Stimulated activated CD8-positive, alpha-beta memory T cell treated with anti-CD3 and anti-CD28 coated beads, Interleukin-4, amount 100 ng/mL, for 4 hours (primary cell): Measurements from ENCODE around the gene NSMCE4A.
"Not testable (repeated sequence)": the region's sequence is repeated elsewhere in the genome, so short reads cannot be mapped to it uniquely, and the experiment has no call there.

ENCODE experiments used
- DNase-seq, 2 donors: peaks; one replicate each; pipeline ENCODE4 v3.0.0-alpha.2; 2020; ENCODE audit warnings: low read depth in 2 of 2, low spot score in 1 of 2

Gene NSMCE4A

DNA sequence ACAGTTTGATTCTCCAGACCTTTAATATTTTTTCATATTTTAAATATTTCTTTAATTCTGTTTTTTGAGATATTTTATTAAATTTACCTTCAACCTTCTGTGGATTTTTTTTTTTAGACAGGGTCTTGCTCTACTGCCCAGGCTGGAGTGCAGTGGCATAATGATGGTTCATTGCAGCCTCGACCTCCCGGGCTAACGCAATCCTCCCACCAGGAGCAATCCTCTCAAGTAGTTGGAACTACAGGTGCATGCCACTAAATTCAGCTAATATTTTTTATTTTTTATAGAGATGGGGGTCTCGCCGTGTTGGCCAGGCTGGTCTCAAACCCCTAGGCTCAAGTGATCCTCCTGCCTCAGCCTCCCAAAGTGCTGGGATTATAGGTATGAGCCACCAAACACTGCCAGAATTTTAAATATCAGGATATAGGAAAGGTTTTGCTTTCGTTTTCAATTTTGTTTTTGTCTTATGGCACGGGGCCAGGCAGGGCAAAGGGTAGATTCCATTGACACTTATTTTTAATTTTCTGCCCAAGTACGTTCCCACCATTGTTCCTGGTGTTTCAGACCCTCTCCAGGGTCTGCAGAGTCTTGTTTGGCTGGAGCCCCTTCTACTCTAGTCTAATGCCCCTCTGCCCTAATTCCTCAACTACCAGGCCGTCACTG lies 15.1 kb upstream of the NSMCE4A start:
- DNase-seq = no peak

DNA sequence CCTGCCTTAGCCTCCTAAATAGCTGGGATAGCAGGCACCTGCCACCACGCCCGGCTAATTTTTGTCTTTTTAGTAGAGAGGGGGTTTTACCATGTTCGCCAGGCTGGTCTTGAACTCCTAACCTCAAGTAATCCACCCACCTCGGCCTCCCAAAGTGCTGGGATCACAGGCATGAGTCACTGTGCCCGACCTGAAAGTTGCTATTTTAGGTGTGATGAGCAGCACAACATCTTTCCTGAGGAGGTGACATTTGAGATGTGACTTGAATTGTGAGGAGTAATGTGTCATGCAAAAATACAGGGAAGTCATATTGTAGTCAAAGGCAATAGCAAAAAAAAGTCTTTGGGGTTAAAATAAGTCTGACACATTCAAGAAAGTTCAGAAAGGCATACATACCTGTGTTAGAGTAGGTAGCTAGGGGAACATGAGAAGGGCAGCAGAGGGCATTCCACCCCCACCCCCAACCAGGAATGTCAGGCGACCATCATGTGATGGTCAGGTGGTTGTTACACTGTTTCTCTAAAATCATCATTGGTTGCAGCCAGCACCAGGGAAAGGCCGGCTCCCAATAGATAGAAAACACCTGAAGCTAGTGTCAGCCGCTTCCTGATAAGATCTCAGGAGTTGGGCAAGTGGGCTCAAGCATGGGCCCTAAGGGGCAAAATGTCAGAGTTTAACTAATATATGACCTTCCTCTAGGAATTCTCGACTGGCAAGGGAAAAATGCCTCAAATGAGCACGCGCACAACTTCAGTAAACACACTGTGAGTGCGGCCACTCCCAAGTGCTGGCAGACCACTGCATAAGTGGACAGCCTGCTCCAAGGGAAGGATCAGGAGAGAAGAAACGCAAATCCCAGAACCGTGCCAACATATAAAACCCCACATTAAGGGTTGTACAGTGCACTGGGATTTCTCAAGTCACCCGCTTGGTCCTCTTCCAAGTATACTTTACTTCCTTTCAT lies 13.6 kb upstream of the NSMCE4A start, which contains the start of gene TACC2:
TSS of gene TACC2 (plus strand) at position 803 of the 964 bp plus-strand sequence. CDS start 32,819 bp downstream, outside the sequence.
- DNase-seq = no peak

DNA sequence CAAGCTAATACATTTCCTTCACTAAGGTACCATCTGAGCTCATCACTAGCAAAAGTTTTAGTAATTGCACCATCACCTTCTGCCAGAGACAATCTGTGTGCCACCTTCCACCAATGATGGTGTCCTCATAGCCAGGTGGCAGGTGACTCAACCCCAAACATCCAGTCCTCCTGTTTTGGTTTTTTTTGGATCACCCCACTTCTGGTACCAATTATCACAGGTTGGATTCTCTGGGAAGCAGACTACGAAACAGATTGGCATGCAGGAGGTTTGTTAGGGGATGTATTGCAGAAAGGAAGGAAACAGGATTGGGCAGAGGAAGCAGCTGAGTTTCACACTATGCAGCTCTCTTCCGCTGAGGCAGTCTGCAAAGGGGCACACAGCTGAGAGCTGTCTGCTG lies 9.4 kb upstream of the NSMCE4A start:
- DNase-seq = no peak

DNA sequence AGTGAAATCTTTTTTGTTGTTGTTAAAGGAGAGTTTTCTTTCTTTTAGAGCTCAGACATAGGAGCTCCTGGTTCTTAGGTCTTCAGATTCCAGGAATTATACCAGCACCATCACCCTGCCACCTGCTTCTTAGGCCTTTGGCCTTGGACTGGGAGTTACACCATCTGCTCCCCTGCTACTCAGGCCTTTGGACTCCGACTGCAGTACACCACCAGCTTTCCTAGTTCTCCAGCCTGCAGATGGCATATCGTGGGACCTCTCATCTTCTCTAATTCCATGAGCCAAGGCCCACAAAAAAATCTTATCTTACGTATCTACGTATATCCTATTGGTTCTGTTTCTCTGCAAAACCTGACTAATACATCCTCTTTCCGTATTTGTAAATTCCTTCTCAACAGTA lies 8.8 kb upstream of the NSMCE4A start:
- DNase-seq = no peak

DNA sequence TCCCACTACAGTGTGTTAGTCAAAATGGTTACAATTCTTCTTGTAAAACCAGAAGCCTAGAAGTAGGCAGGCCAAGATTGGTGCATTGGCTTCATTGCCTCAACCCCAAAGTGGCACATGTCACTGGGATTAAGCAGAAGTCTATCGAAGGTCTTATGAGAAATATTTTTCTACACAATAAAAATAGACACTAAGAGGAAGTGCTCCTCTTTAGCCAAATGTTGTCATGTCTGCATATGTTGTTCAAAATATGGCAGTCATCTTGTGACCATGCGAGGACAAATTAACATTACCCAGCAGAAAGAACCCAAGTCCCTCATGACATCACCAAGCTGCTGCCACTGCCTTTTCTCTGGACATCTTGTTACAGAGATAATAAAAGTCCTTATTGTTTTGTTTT lies 6.3 kb upstream of the NSMCE4A start:
- DNase-seq = no peak

DNA sequence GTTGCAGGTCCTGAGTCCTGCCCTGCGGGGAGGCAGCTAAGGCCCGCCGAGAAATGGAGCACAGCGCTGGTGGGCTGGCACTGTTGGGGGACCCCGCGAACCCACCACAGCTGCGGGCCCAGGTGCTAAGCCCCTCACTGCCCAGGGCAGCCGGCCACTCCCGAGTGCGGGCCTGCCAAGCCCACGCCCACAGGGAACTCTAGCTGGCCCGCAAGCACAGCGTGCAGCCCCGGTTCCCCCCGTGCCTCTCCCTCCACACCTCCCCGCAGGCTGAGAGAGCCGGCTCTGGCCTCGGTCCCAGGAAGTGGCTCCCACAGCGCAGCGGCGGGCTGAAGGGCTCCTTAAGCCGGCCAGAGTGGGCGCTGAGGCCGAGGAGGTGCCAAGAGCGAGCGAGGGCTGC lies 3.5 kb upstream of the NSMCE4A start:
- no peak for DNase-seq

DNA sequence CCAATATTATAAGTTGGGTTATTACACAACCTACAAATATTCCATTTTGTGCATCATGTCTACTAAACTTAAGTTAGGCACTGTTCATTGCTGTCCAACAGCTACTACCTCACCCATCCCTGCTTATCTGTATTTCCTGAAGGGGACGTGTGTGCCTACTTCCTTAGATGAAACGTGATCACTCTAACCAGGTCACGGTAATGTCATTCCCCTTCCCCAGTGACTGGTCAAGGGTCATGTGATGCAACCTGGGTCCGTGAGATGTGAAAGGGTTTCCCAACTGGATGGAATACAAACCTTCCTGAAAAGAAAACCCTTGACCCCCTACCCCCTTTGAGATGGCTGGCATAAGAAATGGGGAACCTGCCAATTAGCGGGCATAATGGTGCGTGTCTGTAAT lies 1.6 kb upstream of the NSMCE4A start:
- DNase-seq = no peak

DNA sequence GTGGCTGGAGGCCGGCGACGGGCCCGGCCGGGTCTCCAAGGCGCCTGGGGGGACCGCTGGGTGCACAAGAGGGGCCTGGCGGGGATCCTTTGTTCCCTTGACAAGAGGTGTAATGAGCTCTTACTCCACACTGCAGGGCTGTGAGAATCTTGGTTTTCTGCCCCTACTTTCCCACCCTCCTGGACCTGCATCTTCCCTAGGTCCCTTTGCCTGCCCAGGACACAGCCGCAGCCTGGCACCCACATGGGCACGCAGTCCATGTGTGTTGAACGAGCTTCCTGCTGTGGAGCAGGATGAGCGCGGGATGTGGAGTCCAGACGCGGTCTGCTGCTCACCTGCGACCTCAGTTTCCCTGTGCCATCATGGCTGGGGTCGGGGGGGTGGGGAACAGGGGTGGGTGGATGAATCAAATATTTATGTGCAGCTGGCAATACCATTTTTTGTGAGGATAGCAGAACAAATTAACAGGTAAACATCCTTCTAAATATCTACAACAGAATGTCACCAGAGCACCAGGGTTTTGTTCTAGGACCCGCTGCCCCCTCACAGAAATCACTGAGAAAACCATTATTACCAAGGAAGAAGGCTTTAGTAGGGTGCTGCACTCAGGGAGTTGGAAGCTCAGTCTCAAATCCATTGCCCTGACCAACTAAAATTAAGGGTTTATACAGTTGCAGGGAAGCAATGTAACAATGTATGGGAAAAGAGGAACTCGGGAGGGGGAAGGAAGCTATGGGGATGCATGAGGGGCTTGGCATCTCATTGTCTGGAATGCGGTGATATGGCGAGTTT lies 474 bp upstream of the NSMCE4A start:
- DNase-seq = no peak

DNA sequence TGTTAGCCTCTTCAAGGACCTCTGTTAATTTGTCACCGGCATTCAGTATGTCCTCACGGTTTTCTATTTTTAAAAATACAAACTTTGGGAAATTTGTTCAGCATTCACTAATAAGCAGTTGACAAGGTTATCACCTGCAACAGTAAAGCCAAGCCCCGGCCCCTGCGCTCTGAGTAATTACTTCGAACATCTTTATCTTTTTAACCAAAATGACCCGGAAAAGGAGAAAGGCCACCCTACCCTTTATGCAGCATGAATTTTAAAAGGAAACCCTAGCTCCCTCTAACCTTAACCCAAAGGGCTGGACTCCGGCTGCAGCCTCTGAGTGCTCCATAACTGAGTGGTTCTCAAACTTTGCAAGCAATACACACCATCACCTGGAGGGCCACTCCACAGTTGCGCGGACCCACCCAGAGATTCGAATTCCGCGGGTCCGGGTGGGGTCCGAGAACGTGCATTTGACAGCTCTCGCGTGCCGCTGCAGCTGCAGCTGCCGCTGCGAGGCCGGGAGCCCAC lies 940 bp downstream of the NSMCE4A start:
- DNase-seq = no peak

DNA sequence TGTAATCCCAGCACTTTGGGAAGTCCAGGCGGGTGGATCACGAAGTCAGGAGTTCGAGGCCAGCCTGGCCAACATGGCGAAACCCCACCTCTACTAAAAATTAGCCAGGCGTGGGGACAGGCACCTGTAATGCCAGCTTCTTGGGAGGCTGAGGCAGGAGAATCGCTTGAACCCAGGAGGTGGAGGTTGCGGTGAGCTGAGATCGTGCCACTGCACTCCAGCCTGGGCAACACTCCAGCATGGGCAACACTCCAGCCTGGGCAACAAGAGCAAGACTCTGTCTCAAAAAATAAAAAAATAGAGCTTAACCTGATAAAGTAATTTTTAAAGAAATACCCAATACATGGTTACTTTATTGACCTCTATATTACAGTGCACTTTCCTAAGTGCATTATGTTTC lies 5.9 kb downstream of the NSMCE4A start:
- not testable (repeated sequence) for DNase-seq

DNA sequence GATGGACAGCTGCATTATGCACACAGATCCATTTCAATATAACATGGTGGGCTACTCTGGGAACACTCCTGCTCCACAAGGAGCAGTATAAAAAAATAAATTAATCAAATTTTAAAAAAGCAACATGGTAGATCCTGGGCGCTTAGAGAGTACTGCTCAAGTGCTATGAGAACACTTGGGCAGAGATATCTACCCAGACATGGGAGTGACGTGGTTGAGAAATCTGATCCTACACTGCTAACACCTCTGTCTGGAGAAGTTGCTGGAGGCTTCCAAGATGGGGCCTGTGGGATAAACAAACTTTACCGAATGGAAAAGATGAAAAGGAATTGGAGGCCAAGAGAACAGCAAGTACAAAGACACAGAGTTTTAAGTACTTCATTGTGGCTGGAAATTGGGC lies 9.0 kb downstream of the NSMCE4A start:
- no peak for DNase-seq

DNA sequence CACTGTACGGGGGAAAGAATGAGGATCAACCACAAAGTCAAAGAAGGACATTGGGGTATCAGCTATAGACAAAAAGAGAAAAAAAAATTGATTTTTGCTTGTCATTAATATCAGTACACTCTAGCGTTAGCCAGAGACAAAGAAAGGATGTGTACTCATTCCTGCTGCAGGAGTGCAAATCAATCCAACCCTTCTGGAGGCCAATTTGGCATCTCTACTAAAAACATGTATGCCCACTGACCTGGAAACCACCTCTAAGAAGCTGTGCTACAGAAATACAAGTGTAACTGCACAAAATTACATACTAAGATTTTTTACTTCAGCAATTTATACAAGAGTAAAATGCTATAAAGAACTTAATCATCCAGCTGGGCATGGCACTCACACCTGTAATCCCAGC lies 13.6 kb downstream of the NSMCE4A start:
- no peak for DNase-seq

DNA sequence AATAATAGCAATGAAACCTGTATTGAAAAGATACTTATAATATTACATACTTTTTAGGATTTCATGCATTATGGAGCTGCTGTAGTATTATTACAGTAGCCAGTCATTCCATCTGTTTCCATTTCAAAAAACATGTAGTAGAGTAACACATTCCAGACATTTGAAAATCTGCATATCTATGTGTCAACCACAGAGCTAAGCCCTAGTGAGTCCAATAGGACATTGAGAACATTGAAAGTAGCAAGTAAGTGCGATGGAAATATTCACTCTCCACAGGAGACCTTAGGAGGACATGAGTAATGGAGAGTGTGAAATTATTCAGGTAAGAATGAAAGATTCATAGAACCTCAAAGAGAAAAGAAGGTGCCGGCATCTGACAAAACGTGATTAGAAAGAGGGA lies 15.3 kb downstream of the NSMCE4A start:
- no peak for DNase-seq

DNA sequence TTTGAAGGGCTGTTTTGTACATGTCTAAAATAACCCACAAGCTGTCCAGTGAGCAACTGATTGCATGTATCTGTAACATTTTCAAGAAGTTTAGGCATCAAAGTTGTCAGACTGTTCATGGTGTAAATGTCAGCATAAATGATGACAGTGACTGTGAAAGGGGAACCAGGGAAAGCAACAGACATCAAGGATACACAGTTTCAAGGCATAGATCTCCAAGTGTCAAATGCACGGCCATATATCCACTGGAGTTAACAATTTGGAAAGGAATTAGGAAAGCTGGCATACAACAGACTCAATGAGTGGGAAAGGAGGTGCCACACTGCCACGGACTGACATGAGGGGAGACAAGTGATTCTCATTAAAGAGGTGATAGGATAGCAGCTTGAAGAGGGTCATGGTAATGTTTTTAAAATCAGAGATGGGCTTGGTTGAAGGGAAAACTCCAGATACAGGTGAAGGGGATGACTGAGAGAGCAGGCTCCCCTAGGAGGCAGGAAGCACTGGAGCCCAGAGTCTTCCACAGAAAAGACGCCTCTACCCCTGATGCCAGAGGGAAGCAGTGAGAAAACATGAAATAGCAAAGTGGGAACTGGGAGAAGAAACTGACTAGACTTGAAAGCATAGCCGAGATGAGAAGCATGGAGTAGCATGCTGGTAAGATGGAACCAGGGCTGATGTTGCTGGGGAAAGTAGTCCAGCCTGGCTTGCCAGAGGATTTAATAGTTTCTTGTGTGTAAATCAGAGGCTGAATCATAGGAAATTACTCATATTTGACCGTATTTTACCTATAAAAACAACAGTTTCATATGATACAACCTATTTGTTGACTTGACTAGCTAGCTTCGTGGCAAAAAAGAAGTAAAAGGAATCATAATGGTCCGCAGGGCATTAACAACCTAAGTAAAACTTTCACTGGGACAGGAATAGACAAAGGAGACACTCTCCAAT lies 18.6 kb downstream of the NSMCE4A start:
- DNase-seq = no peak

DNA sequence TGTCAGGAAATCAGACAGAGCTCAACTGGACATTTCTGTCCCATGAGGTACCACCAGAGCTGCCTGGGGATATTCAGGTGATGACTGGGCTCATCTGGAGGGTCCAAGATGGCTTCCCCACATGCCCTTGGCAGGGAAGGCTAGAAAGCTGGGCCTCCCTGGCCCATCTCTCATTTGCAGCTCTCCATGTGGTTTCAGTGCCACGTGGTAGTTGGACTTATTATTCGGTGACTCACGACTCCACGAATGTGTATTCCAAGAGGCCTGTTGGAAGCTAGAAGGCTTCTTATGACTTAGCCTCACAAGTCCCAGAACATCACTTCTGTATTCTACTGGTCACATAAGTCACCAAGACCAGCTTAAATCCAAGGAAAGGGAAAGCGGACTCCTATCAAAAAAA lies 22.8 kb downstream of the NSMCE4A start:
- no peak for DNase-seq

DNA sequence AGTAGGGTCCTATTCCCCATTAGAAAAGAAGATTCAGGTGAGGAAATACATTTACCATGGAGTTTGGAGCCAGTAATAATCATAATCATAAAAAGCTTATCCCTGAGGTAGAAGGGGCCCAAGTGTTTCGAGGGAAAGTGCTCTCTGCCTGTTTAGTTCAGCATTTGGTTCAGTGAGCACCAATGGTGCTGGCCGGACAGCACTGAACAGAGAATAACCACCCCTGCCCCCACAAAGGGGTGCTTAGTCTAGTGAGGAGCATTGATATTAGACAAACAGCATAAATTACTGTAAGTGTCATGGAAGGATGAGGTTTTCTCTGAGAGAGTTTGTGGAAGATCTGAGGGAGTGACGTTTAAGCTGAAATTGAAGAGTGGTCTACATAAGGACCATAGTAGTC lies 25.6 kb downstream of the NSMCE4A start:
- no peak for DNase-seq

DNA sequence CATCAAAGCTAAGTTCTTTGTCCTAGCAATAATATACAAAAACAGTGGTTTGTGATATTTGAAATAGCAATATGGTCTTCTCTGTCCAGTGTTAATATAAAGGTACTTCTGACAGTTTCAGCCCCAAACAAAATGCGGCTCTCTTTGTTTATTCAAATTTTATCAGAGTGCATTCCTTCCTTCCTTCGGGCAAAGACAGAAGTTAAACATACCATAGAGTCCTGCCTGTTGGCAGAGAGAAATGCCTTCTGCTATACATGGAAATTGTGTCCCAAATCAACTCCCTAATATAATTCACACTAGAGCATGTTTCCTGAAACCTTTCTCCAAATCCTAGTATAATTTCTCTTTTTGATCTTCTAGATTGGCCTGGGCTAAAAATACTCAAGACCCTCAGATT lies 26.0 kb downstream of the NSMCE4A start:
- no peak for DNase-seq

DNA sequence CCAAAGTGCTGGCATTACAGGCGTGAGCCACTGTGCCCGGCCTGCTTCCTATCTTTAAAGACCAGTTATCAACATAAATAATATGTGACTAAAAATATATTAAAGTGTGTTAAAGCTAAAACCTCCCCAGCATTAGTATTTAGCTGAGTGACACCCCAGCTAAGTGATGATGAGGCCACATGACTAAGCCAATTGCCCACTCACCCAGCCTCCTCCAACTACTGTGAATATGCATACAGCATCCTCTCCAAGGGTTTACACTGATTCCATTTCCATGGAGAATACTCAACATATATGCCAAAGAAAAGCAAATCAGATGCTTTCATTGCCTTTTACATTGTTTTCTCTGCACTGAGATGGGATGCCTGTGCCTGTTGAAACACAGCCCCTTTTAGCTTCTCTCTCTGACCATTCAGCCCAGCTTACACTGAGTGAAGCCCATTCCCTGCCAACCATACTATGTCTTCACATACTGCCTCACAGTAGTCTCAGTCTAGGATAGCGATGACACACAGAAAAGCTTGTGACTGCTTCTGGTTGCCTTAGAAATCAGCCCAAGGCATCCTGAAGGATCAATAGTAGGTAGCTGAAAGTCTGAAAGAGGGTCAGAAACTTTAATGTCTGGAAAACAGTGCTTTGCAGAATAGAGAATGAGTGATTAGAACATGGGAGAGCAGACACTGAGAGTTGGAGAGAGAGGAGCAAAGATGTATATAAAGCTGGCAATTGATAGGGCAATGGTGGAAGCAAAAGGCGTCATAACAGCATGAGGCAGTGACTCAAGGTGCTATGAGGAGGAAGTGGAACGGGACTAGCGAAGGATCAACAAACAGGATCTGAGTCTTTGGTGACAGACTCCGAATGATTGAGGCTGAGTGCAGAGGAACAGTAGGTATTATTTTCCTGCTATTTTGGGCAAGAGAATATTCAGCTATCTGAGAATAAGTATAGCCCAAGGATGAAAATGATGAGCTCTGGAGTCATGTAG lies 27.4 kb downstream of the NSMCE4A start:
- DNase-seq = no peak
